Lower leg skin (tissue), 4 donors: ENCODE measurements around the gene ZMAT1. TPM values are rescaled to one million over a fixed set of nuclear protein-coding genes. Genes with fewer than 3 reads are reported as not detected.
A peak's percentile ranks its signal among the peaks of the same experiment; 100 is the strongest.

ENCODE experiments used
- DNase-seq, 2 donors: peaks; one replicate each; pipeline ENCODE4 v3.0.0-alpha.2; 2019; ENCODE audit warnings: low spot score in 2 of 2
- H3K4me3 ChIP-seq: fragments of 200-600 bp; sonication (generic); 2 replicates; pipeline ENCODE4 v1.5.1; 2017; ENCODE audit warnings: mild to moderate bottlenecking, low read depth; ENCODE audit not compliant: poor library complexity, severe bottlenecking
- CTCF ChIP-seq, 3 donors: fragments of 450-650 bp; IDR thresholded peaks; one replicate each; pipeline ENCODE4 v1.5.1; 2016; ENCODE audit warnings: antibody characterized with exemption in 3 of 3, mild to moderate bottlenecking in 3 of 3, moderate library complexity in 2 of 3
- POLR2A ChIP-seq, 2 donors: fragments of 450-650 bp; IDR thresholded peaks; one replicate each; pipeline ENCODE4 v1.6.1; 2016 to 2017; ENCODE audit warnings: antibody characterized with exemption in 2 of 2, mild to moderate bottlenecking in 1 of 2, moderate library complexity in 1 of 2
- WGBS, 2 donors: methylation state at CpG; one replicate each; pipeline ENCODE4 v1.1.5; 2018; 5-methylcytosine and 5-hydroxymethylcytosine counted together
- intact Hi-C: fragments of 100-400 bp; cut with DNase I; formaldehyde crosslinking; loops from one replicate; pipeline ENCODE4 v1.15.0; 2023; ENCODE audit warnings: low total_unique reads
- total RNA-seq, 4 donors: library from RNA; depleted of rRNA; stranded (reverse); fragments of >200 nt; gene quantifications; one replicate each; pipeline ENCODE4 v1.1.0, GENCODE V29; 2016

Gene ZMAT1
- total RNA-seq, 4 donors from 2014 or later = 2.2 to 2.8 (median 2.6) TPM

- H3K4me3 ChIP-seq = no peak overlapping the region
- intact Hi-C loops = no loop called here
- DNase-seq = no peak
- 54 to 67% methylated on average over 2 of the region's 2 CpGs for WGBS, 2 donors
- TF ChIP-seq CTCF (IDR thresholded peaks at IDR 0.05) = no peak
- TF ChIP-seq POLR2A (IDR thresholded peaks at IDR 0.05) = no peak
Observed at GRCh38 chrX:101956556-101956955, 24.7 kb upstream of the ZMAT1 start.

- intact Hi-C loops = no loop called here
- no peak overlapping the region for H3K4me3 ChIP-seq
- no peak for DNase-seq
- WGBS, 2 donors = 62 to 94% methylated on average over 3 to 6 of the region's 6 CpGs
- TF ChIP-seq CTCF (IDR thresholded peaks at IDR 0.05) = no peak
- no peak for TF ChIP-seq POLR2A (IDR thresholded peaks at IDR 0.05)
Observed at GRCh38 chrX:101950581-101950980, 18.8 kb upstream of the ZMAT1 start.

- intact Hi-C loops = no loop called here
- 20 to 65% methylated on average over 5 to 8 of the region's 8 CpGs for WGBS, 2 donors
- no peak for TF ChIP-seq POLR2A (IDR thresholded peaks at IDR 0.05)
- TF ChIP-seq CTCF (IDR thresholded peaks at IDR 0.05) = no peak
- DNase-seq = no peak
- H3K4me3 ChIP-seq = peak overlapping the region; percentile 48
Observed at GRCh38 chrX:101932249-101932570, 383 bp upstream of the ZMAT1 start.

GRCh38 chrX:101931136-101931487 is 715 bp downstream of the ZMAT1 start:
- TF ChIP-seq POLR2A (IDR thresholded peaks at IDR 0.05) (no peak), CTCF (IDR thresholded peaks at IDR 0.05) (no peak)
- intact Hi-C loops = no loop called here
- WGBS, 2 donors = 2 to 55% methylated on average over 6 of the region's 6 CpGs
- DNase-seq = no peak
- H3K4me3 ChIP-seq = peak overlapping the region; percentile 48

- DNase-seq = no peak
- intact Hi-C loops = no loop called here
- TF ChIP-seq POLR2A (IDR thresholded peaks at IDR 0.05) = no peak
- no peak overlapping the region for H3K4me3 ChIP-seq
- WGBS, 2 donors = 68 to 72% methylated on average over 5 of the region's 5 CpGs
Observed at GRCh38 chrX:101925733-101926132, 6.1 kb downstream of the ZMAT1 start.

- 45 to 63% methylated on average over 1 of the region's 1 CpG for WGBS, 2 donors
- H3K4me3 ChIP-seq = no peak overlapping the region
- DNase-seq = no peak
- intact Hi-C loops = no loop called here
- TF ChIP-seq CTCF (IDR thresholded peaks at IDR 0.05) (no peak), POLR2A (IDR thresholded peaks at IDR 0.05) (no peak)
Observed at GRCh38 chrX:101918751-101919150, 13.1 kb downstream of the ZMAT1 start.
